Stimulated activated effector memory CD8-positive, alpha-beta T cell treated with anti-CD3 and anti-CD28 coated beads, Interleukin-12 subunit alpha, Interleukin-12 subunit beta, amount 100 ng/mL, for 72 hours (primary cell): ENCODE results near the gene MALRD1.

Source experiments
- ATAC-seq: fragments of 150-1000 bp; cut with Tn5 transposase; 2 replicates; pipeline ENCODE4 v1.10.0; 2021
- DNase-seq, 2 donors: peaks; one replicate each; pipeline ENCODE4 v3.0.0; 2021 to 2022; ENCODE audit warnings: low spot score in 2 of 2
- H3K27ac Mint-ChIP-seq: one replicate; pipeline ENCODE4 v1.8.0; 2022; ENCODE audit warnings: mild to moderate bottlenecking, mixed read lengths
- H3K36me3 Mint-ChIP-seq: one replicate; pipeline ENCODE4 v1.8.0; 2022; ENCODE audit warnings: mild to moderate bottlenecking, mixed read lengths
- H3K4me1 Mint-ChIP-seq: one replicate; pipeline ENCODE4 v1.8.0; 2022; ENCODE audit warnings: mixed read lengths
- H3K4me3 Mint-ChIP-seq: one replicate; pipeline ENCODE4 v1.8.0; 2022; ENCODE audit warnings: mild to moderate bottlenecking, mixed read lengths
- H3K9me3 Mint-ChIP-seq: one replicate; pipeline ENCODE4 v1.8.0; 2022; ENCODE audit warnings: mixed read lengths

MALRD1 gene

GRCh38 chr10:19058046-19058445, 9.4 kb downstream of the MALRD1 start:
- no peak overlapping the region for H3K27ac Mint-ChIP-seq
- no peak for ATAC-seq
- no peak overlapping the region for H3K4me3 Mint-ChIP-seq
- peaks cover 13% of the 10 kb centered on the region for H3K9me3 Mint-ChIP-seq
- DNase-seq: no peak
- no peaks in the 10 kb centered on the region for H3K4me1 Mint-ChIP-seq
- H3K36me3 Mint-ChIP-seq: no peaks in the 10 kb centered on the region

GRCh38 chr10:19063986-19064385, 15.4 kb downstream of the MALRD1 start:
- Mint-ChIP-seq H3K27ac (no peak overlapping the region), H3K4me1 (no peaks in the 10 kb centered on the region), H3K9me3 (peaks cover 20% of the 10 kb centered on the region), H3K36me3 (no peaks in the 10 kb centered on the region), H3K4me3 (no peak overlapping the region)
- ATAC-seq (no peak), DNase-seq (no peak)

GRCh38 chr10:19071946-19072345, 23.3 kb downstream of the MALRD1 start:
- Mint-ChIP-seq H3K36me3 (no peaks in the 10 kb centered on the region), H3K9me3 (peaks cover 19% of the 10 kb centered on the region), H3K4me1 (no peaks in the 10 kb centered on the region), H3K4me3 (no peak overlapping the region), H3K27ac (no peak overlapping the region)
- no peak for ATAC-seq
- no peak for DNase-seq

GRCh38 chr10:19077276-19077675, 28.7 kb downstream of the MALRD1 start:
- no peak overlapping the region for H3K27ac Mint-ChIP-seq
- no peak for DNase-seq
- ATAC-seq: no peak
- H3K9me3 Mint-ChIP-seq: peaks cover 20% of the 10 kb centered on the region
- no peak overlapping the region for H3K4me3 Mint-ChIP-seq
- no peaks in the 10 kb centered on the region for H3K4me1 Mint-ChIP-seq
- no peaks in the 10 kb centered on the region for H3K36me3 Mint-ChIP-seq

GRCh38 chr10:19096501-19097073, 48.0 kb downstream of the MALRD1 start:
- DNase-seq (no peak), ATAC-seq (no peak)
- Mint-ChIP-seq H3K9me3 (peaks cover 16% of the 10 kb centered on the region), H3K36me3 (no peaks in the 10 kb centered on the region), H3K4me3 (no peak overlapping the region), H3K4me1 (no peaks in the 10 kb centered on the region), H3K27ac (no peak overlapping the region)

- no peak for ATAC-seq
- no peak for DNase-seq
- H3K36me3 Mint-ChIP-seq: no peaks in the 10 kb centered on the region
- H3K27ac Mint-ChIP-seq: no peak overlapping the region
- H3K4me1 Mint-ChIP-seq: no peaks in the 10 kb centered on the region
- peaks cover 16% of the 10 kb centered on the region for H3K9me3 Mint-ChIP-seq
- no peak overlapping the region for H3K4me3 Mint-ChIP-seq
These were observed 48.5 kb downstream of the MALRD1 start for GRCh38 chr10:19097151-19097550.

GRCh38 chr10:19098803-19099202, 50.2 kb downstream of the MALRD1 start:
- DNase-seq (no peak), ATAC-seq (no peak)
- Mint-ChIP-seq H3K4me3 (no peak overlapping the region), H3K36me3 (no peaks in the 10 kb centered on the region), H3K9me3 (peaks cover 16% of the 10 kb centered on the region), H3K27ac (no peak overlapping the region), H3K4me1 (no peaks in the 10 kb centered on the region)

GRCh38 chr10:19107406-19107805, 58.8 kb downstream of the MALRD1 start:
- H3K27ac Mint-ChIP-seq: no peak overlapping the region
- no peaks in the 10 kb centered on the region for H3K4me1 Mint-ChIP-seq
- no peak overlapping the region for H3K4me3 Mint-ChIP-seq
- H3K9me3 Mint-ChIP-seq: peaks cover 14% of the 10 kb centered on the region
- no peaks in the 10 kb centered on the region for H3K36me3 Mint-ChIP-seq
- DNase-seq (no peak), ATAC-seq (no peak)

- ATAC-seq: no peak
- Mint-ChIP-seq H3K9me3 (peaks cover 22% of the 10 kb centered on the region), H3K27ac (no peak overlapping the region), H3K36me3 (no peaks in the 10 kb centered on the region), H3K4me3 (no peak overlapping the region), H3K4me1 (no peaks in the 10 kb centered on the region)
- no peak for DNase-seq
These were observed 63.1 kb downstream of the MALRD1 start for GRCh38 chr10:19111501-19112267.

GRCh38 chr10:19117438-19117837, 68.8 kb downstream of the MALRD1 start:
- H3K4me3 Mint-ChIP-seq: no peak overlapping the region

GRCh38 chr10:19119191-19119590, 70.6 kb downstream of the MALRD1 start:
- H3K27ac Mint-ChIP-seq: no peak overlapping the region
- no peaks in the 10 kb centered on the region for H3K4me1 Mint-ChIP-seq
- H3K9me3 Mint-ChIP-seq: peaks cover 18% of the 10 kb centered on the region
- DNase-seq (no peak), ATAC-seq (no peak)
- no peaks in the 10 kb centered on the region for H3K36me3 Mint-ChIP-seq
- H3K4me3 Mint-ChIP-seq: no peak overlapping the region

More at GRCh38 chr10:19117438-19117837, 68.8 kb downstream of the MALRD1 start:
- peaks cover 29% of the 10 kb centered on the region for H3K9me3 Mint-ChIP-seq
- no peak overlapping the region for H3K27ac Mint-ChIP-seq
- ATAC-seq (no peak), DNase-seq (no peak)
- no peaks in the 10 kb centered on the region for H3K36me3 Mint-ChIP-seq
- no peaks in the 10 kb centered on the region for H3K4me1 Mint-ChIP-seq

GRCh38 chr10:19120381-19120908, 71.8 kb downstream of the MALRD1 start:
- DNase-seq (no peak), ATAC-seq (no peak)
- Mint-ChIP-seq H3K27ac (no peak overlapping the region), H3K4me1 (no peaks in the 10 kb centered on the region), H3K36me3 (no peaks in the 10 kb centered on the region), H3K4me3 (no peak overlapping the region), H3K9me3 (peaks cover 21% of the 10 kb centered on the region)

GRCh38 chr10:19133992-19134391, 85.4 kb downstream of the MALRD1 start:
- Mint-ChIP-seq H3K36me3 (no peaks in the 10 kb centered on the region), H3K9me3 (peaks cover 2% of the 10 kb centered on the region), H3K27ac (no peak overlapping the region), H3K4me1 (no peaks in the 10 kb centered on the region), H3K4me3 (no peak overlapping the region)
- DNase-seq: no peak
- no peak for ATAC-seq

GRCh38 chr10:19142967-19143366, 94.4 kb downstream of the MALRD1 start:
- Mint-ChIP-seq H3K9me3 (peaks cover 13% of the 10 kb centered on the region), H3K4me3 (no peak overlapping the region), H3K27ac (no peak overlapping the region), H3K36me3 (no peaks in the 10 kb centered on the region), H3K4me1 (no peaks in the 10 kb centered on the region)
- DNase-seq (no peak), ATAC-seq (no peak)

- Mint-ChIP-seq H3K27ac (no peak overlapping the region), H3K4me1 (no peaks in the 10 kb centered on the region), H3K4me3 (no peak overlapping the region), H3K36me3 (no peaks in the 10 kb centered on the region), H3K9me3 (peaks cover 17% of the 10 kb centered on the region)
- ATAC-seq: no peak
- DNase-seq: no peak
These were observed 95.6 kb downstream of the MALRD1 start for GRCh38 chr10:19144206-19144605.

- DNase-seq (no peak), ATAC-seq (no peak)
- H3K4me3 Mint-ChIP-seq: no peak overlapping the region
- H3K36me3 Mint-ChIP-seq: no peaks in the 10 kb centered on the region
- peaks cover 8% of the 10 kb centered on the region for H3K9me3 Mint-ChIP-seq
- H3K27ac Mint-ChIP-seq: no peak overlapping the region
- no peaks in the 10 kb centered on the region for H3K4me1 Mint-ChIP-seq
These were observed 105.8 kb downstream of the MALRD1 start for GRCh38 chr10:19154375-19154774.
